ENCODE results near the gene PLXDC1.

DNA sequence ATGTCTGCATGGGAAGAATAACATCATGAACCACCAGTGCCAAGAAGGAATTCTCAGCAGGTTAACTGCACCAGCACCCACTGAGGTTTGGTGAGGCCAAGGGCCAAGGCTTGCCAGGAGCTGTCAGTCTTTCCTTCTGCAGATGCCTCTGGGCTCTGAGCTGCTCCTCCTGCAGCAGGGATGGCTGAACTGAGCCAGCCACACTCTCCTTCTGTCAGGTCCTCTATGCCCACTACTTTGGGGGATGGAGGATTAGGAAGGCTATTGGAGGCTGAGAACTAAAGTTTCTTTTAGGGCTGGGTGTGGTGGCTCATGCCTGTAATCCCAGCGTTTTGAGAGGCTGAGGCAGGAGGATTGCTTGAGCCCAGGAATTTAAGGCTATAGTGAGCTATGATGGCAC, 71.6 kb downstream of the PLXDC1 start:
- TF ChIP-seq, protein P1, sequence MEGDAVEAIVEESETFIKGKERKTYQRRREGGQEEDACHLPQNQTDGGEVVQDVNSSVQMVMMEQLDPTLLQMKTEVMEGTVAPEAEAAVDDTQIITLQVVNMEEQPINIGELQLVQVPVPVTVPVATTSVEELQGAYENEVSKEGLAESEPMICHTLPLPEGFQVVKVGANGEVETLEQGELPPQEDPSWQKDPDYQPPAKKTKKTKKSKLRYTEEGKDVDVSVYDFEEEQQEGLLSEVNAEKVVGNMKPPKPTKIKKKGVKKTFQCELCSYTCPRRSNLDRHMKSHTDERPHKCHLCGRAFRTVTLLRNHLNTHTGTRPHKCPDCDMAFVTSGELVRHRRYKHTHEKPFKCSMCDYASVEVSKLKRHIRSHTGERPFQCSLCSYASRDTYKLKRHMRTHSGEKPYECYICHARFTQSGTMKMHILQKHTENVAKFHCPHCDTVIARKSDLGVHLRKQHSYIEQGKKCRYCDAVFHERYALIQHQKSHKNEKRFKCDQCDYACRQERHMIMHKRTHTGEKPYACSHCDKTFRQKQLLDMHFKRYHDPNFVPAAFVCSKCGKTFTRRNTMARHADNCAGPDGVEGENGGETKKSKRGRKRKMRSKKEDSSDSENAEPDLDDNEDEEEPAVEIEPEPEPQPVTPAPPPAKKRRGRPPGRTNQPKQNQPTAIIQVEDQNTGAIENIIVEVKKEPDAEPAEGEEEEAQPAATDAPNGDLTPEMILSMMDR (IDR thresholded peaks at IDR 0.05) = no peak
- no peak for TF ChIP-seq POLR2A (IDR thresholded peaks at IDR 0.05)
